GM12801 (cell line): ENCODE results near the gene ETF1.

Experiments
- TF ChIP-seq, protein P1 (sequence below): IDR thresholded peaks from one replicate; pipeline ENCODE4 v1.5.1; 2011; ENCODE audit warnings: control low read depth; ENCODE audit not compliant: insufficient read length; ENCODE audit errors: extremely low read depth

Gene ETF1

DNA sequence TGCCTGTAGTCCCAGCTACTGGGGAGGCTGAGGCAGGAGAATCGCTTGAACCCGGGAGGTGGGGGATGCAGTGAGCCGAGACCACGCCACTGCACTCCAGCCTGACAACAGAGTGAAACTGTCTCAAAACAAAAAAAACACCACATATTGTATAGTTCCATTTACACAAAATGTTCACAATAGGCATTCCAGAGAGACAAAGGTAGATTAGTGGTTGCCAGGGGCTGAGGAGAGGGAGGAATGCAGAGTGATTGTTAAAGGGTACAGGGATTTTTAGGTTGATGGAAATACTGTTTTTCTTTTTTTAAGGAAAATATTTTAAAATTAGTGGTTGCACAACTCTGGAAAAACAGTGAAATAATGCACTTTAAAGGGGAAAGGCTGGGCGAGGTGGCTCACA lies 19.6 kb downstream of the ETF1 start:
- TF ChIP-seq, protein P1, sequence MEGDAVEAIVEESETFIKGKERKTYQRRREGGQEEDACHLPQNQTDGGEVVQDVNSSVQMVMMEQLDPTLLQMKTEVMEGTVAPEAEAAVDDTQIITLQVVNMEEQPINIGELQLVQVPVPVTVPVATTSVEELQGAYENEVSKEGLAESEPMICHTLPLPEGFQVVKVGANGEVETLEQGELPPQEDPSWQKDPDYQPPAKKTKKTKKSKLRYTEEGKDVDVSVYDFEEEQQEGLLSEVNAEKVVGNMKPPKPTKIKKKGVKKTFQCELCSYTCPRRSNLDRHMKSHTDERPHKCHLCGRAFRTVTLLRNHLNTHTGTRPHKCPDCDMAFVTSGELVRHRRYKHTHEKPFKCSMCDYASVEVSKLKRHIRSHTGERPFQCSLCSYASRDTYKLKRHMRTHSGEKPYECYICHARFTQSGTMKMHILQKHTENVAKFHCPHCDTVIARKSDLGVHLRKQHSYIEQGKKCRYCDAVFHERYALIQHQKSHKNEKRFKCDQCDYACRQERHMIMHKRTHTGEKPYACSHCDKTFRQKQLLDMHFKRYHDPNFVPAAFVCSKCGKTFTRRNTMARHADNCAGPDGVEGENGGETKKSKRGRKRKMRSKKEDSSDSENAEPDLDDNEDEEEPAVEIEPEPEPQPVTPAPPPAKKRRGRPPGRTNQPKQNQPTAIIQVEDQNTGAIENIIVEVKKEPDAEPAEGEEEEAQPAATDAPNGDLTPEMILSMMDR: no peak

GRCh38 chr5:138520971-138521370 lies 22.1 kb downstream of the ETF1 start:
- TF ChIP-seq, protein P1: no peak

DNA sequence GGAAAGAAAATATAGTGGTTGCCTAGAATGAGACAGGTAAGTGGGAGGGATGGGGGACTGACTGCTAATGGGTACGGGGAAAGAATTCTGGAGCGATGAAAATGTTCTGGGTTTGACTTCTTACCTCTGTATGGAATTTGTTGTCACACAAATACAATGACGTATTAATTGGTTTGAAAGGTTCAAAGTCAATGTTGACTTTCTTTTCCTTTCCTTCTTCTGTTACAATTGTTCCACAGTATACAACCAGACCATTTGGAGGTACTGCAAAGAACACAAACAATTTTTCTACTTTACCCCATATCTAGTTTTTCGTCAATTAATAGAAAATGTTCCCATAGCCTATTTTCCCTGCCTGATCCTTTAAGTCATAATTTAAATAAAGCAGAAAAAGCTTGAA lies 25.6 kb downstream of the ETF1 start:
- TF ChIP-seq, protein P1: no peak

- TF ChIP-seq, protein P1: no peak
Measured at GRCh38 chr5:138515556-138516245, 27.3 kb downstream of the ETF1 start.

GRCh38 chr5:138514021-138514420 lies 29.0 kb downstream of the ETF1 start:
- TF ChIP-seq, protein P1: no peak

DNA sequence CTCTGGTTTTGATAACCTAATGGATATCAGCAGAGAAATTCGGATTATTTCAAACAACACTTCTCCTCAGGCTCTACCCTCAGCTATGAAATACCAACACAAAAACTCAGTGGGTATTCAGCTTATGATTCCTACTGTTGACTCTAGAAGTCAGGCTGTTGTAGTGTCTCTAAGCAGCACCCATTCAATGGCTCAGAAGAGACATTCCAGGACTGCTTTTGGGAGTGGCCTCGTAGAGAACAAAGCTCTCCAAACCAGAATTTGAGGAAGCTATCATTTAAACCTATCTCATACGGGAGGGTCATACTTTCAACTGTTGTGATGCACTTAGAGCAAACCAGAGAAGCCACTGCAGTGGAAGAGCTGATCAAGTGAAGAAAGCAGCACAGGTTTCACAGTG lies 34.1 kb downstream of the ETF1 start:
- TF ChIP-seq, protein P1: no peak

GRCh38 chr5:138506370-138507306 lies 36.4 kb downstream of the ETF1 start:
- TF ChIP-seq, protein P1: no peak
